ENCODE measurements around the gene LGMN.

LGMN gene

GRCh38 chr14:92719890-92720323 lies 28.5 kb downstream of the LGMN start (continued):
- TF ChIP-seq PRDM10 (tag by site-specific recombination; IDR thresholded peaks at IDR 0.05), result no peak
- no peak for TF ChIP-seq KLF8 (tag by site-specific recombination; IDR thresholded peaks at IDR 0.05)
- no peak for TF ChIP-seq ZNF311 (tag by site-specific recombination; IDR thresholded peaks at IDR 0.05; ENCODE audit: borderline replicate concordance)
- TF ChIP-seq ZNF561 (tag by site-specific recombination; IDR thresholded peaks at IDR 0.05; ENCODE audit: borderline replicate concordance), result peak; percentile 82; the same call in 1 of the 2 replicates
- peak; percentile 47; the same call in 1 of the 2 replicates for TF ChIP-seq ZSCAN30 (tag by site-specific recombination; IDR thresholded peaks at IDR 0.05)
- TF ChIP-seq ZNF16 (tag by site-specific recombination; IDR thresholded peaks at IDR 0.05; ENCODE audit: low read depth), result no peak
- TF ChIP-seq ZNF571 (tag by site-specific recombination; IDR thresholded peaks at IDR 0.05), result no peak
- peak; percentile 74 for TF ChIP-seq KLF17 (tag by site-specific recombination; IDR thresholded peaks at IDR 0.05)
- TF ChIP-seq ZNF626 (tag by site-specific recombination; IDR thresholded peaks at IDR 0.05), result no peak
- TF ChIP-seq ZNF132 (tag by site-specific recombination; IDR thresholded peaks at IDR 0.05; ENCODE audit: borderline replicate concordance), result no peak
- TF ChIP-seq ZNF747 (tag by site-specific recombination; IDR thresholded peaks at IDR 0.05), result no peak
- TF ChIP-seq SCRT2 (tag by site-specific recombination; IDR thresholded peaks at IDR 0.05), result no peak
- no peak for TF ChIP-seq HOXC10 (CRISPR knock-in tag; IDR thresholded peaks at IDR 0.05)
- no peak for TF ChIP-seq REST (tag by site-specific recombination; IDR thresholded peaks at IDR 0.05)
- no peak for TF ChIP-seq TCF7L2 (IDR thresholded peaks at IDR 0.05; ENCODE audit: borderline replicate concordance, low read depth, low read length)
- TF ChIP-seq SP7 (tag by site-specific recombination; IDR thresholded peaks at IDR 0.05), result no peak
- TF ChIP-seq ZNF350 (tag by site-specific recombination; IDR thresholded peaks at IDR 0.05), result no peak
- no peak for TF ChIP-seq ATF2 (tag by site-specific recombination; IDR thresholded peaks at IDR 0.05; ENCODE audit: low read depth)
- no peak for TF ChIP-seq ZNF692 (tag by site-specific recombination; IDR thresholded peaks at IDR 0.05)
- TF ChIP-seq ZSCAN18 (tag by site-specific recombination; IDR thresholded peaks at IDR 0.05), result no peak
- no peak for TF ChIP-seq ZBTB21 (tag by site-specific recombination; IDR thresholded peaks at IDR 0.05)
- TF ChIP-seq ZNF768 (tag by site-specific recombination; IDR thresholded peaks at IDR 0.05), result no peak
- TF ChIP-seq ZNF510 (tag by site-specific recombination; IDR thresholded peaks at IDR 0.05; ENCODE audit: insufficient replicate concordance), result no peak
- TF ChIP-seq ZNF48 (tag by site-specific recombination; IDR thresholded peaks at IDR 0.05), result no peak

Data from HEK293 (cell line).